Tibial nerve (tissue), 4 donors: ENCODE data around the gene ABCB10. TPM values are rescaled to one million over a fixed set of nuclear protein-coding genes. Genes with fewer than 3 reads are reported as not detected.

Experiments
- DNase-seq, 2 donors: peaks; one replicate each; pipeline ENCODE4 v3.0.0-alpha.2; 2019; ENCODE audit warnings: low spot score in 2 of 2
- H3K27ac ChIP-seq, 4 donors: fragments of 200-600 bp; sonication (generic) in 3 of 4; one replicate each; pipeline ENCODE4 v1.5.1; 2017 to 2019; ENCODE audit warnings: mild to moderate bottlenecking in 1 of 4
- H3K27me3 ChIP-seq, 2 donors: fragments of 200-600 bp; sonication (generic) in 1 of 2; one replicate each; pipeline versions ENCODE4 v1.5.1 to v1.6.0; 2017 to 2019
- H3K36me3 ChIP-seq, 3 donors: fragments of 200-600 bp; sonication (generic); one replicate each; pipeline ENCODE4 v1.5.1; 2018 to 2019
- H3K4me1 ChIP-seq, 4 donors: fragments of 200-600 bp; sonication (generic) in 3 of 4; one replicate each; pipeline ENCODE4 v1.5.1; 2017 to 2019
- H3K4me3 ChIP-seq, 4 donors: fragments of 200-600 bp; sonication (generic) in 3 of 4; one replicate each; pipeline ENCODE4 v1.5.1; 2017 to 2019; ENCODE audit warnings: mild to moderate bottlenecking in 1 of 4, moderate library complexity in 1 of 4
- H3K9me3 ChIP-seq, 4 donors: fragments of 200-600 bp; sonication (generic) in 3 of 4; one replicate each; pipeline ENCODE4 v1.5.1; 2017 to 2019
- EP300 ChIP-seq, 2 donors: sonication (generic); formaldehyde crosslinking; IDR thresholded peaks; one replicate each; pipeline ENCODE4 v1.6.1; 2017; ENCODE audit warnings: antibody characterized with exemption in 2 of 2, mild to moderate bottlenecking in 1 of 2
- POLR2A ChIP-seq, 2 donors: fragments of 450-650 bp; IDR thresholded peaks; one replicate each; pipeline ENCODE4 v1.6.1; 2017; ENCODE audit warnings: antibody characterized with exemption in 2 of 2, mild to moderate bottlenecking in 2 of 2, moderate library complexity in 2 of 2
- WGBS, 2 donors: methylation state at CpG; one replicate each; pipeline ENCODE4 v1.1.5; 2018; 5-methylcytosine and 5-hydroxymethylcytosine counted together
- total RNA-seq, 4 donors: library from RNA; depleted of rRNA; stranded (reverse); fragments of >200 nt; gene quantifications; one replicate each; pipeline ENCODE4 v1.1.0, GENCODE V29; 2016
- TF ChIP-seq, protein P1 (sequence below), 5 experiments: fragments of 200-600 bp in 3 of 5; fragments of 450-650 bp in 2 of 5; sonication (generic) in 3 of 5; IDR thresholded peaks; one replicate each; pipeline ENCODE4 v1.5.1; 2016 to 2019; ENCODE audit warnings: antibody characterized with exemption in 5 of 5, mild to moderate bottlenecking in 3 of 5, moderate library complexity in 2 of 5

ABCB10 gene
- total RNA-seq, 4 donors from 2014 or later: 24.7 to 39.1 (median 27.2) TPM

DNA sequence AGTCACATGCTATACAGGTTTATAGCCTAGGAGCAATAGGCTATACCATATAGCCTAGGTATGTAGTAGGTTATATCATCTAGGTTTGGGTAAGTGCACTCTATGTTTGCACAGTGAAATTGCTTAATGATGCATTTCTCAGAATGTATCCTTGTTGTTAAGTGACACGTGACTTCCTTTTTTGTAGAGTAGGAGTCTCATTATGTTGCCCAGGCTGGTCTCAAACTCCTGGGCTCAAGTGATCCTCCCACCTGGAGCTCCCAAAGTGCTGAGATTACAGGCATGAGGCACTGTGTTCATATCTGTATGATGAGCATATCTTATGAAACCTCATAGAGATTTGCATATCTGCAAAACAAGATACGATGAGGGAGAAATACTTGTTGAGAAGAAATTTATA, 13.8 kb upstream of the ABCB10 start:
- DNase-seq: no peak
- H3K4me1 ChIP-seq: no peaks in the 10 kb centered on the region
- H3K27me3 ChIP-seq: no peaks in the 10 kb centered on the region
- H3K36me3 ChIP-seq: no peaks in the 10 kb centered on the region
- TF ChIP-seq EP300 (IDR thresholded peaks at IDR 0.05) (no peak), POLR2A (IDR thresholded peaks at IDR 0.05) (no peak)
- TF ChIP-seq, protein P1, sequence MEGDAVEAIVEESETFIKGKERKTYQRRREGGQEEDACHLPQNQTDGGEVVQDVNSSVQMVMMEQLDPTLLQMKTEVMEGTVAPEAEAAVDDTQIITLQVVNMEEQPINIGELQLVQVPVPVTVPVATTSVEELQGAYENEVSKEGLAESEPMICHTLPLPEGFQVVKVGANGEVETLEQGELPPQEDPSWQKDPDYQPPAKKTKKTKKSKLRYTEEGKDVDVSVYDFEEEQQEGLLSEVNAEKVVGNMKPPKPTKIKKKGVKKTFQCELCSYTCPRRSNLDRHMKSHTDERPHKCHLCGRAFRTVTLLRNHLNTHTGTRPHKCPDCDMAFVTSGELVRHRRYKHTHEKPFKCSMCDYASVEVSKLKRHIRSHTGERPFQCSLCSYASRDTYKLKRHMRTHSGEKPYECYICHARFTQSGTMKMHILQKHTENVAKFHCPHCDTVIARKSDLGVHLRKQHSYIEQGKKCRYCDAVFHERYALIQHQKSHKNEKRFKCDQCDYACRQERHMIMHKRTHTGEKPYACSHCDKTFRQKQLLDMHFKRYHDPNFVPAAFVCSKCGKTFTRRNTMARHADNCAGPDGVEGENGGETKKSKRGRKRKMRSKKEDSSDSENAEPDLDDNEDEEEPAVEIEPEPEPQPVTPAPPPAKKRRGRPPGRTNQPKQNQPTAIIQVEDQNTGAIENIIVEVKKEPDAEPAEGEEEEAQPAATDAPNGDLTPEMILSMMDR (IDR thresholded peaks at IDR 0.05): no peak
- no peak overlapping the region for H3K4me3 ChIP-seq
- H3K9me3 ChIP-seq: no peaks in the 10 kb centered on the region
- 84 to 93% methylated on average over 2 of the region's 2 CpGs for WGBS, 2 donors
- no peak overlapping the region for H3K27ac ChIP-seq

DNA sequence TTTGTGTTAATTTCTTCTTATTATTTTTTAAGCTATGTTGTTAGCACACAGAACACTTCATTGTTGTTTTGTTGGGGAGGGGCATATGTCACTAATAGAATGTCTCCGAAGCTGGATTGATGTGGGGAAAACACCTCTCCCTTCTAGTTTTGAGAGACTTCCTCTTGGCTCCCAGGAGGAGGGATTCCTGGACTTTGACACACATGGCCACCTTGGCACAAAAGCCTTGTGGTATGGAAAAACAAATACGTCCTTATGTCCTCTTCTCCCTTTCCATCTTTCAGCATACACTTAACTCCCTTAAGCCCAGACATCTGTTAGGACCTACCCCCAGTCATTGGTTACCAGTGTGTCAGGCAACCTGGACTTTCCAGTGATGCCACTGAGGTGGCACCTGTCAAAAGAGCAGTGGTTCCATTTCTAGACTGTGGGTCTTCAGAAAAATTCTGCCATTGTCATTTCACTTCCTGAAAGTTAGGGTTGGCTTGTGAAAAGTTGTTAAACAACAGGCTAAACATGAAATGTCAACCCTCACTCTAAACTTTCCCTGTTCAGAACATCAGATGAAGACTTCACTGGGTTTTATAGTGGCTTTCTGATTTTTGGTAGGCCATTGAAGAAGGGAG, 12.5 kb upstream of the ABCB10 start:
- no peaks in the 10 kb centered on the region for H3K27me3 ChIP-seq
- 30 to 36% methylated on average over 2 of the region's 2 CpGs for WGBS, 2 donors
- no peak overlapping the region for H3K27ac ChIP-seq
- H3K4me3 ChIP-seq: no peak overlapping the region
- DNase-seq: no peak
- TF ChIP-seq, protein P1 (IDR thresholded peaks at IDR 0.05): no peak
- TF ChIP-seq EP300 (IDR thresholded peaks at IDR 0.05) (no peak), POLR2A (IDR thresholded peaks at IDR 0.05) (no peak)
- H3K36me3 ChIP-seq: no peaks in the 10 kb centered on the region
- H3K9me3 ChIP-seq: no peaks in the 10 kb centered on the region
- H3K4me1 ChIP-seq: no peaks in the 10 kb centered on the region

DNA sequence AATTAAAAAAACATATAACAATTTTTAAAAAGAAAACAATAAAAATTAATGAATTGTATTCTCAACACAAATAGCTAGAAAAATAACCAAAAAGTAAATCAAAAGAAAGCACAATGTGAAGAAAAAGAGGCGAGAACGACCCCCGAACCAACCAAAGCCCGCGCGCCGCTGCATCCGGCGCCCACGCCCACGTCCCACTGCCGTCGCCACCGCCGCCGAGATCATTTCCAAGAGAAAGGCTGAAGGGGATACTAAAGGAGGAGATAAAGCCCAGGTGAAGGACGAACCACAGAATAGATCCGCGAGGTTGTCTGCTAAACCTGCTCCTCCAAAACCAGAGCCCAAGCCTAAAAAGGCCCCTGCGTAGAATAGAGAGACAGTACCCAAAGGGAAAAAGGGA, 11.8 kb upstream of the ABCB10 start:
- Histone ChIP-seq H3K4me3 (no peak overlapping the region), H3K27ac (no peak overlapping the region), H3K27me3 (no peaks in the 10 kb centered on the region), H3K36me3 (no peaks in the 10 kb centered on the region), H3K4me1 (no peaks in the 10 kb centered on the region), H3K9me3 (no peaks in the 10 kb centered on the region)
- DNase-seq: no peak
- TF ChIP-seq POLR2A (IDR thresholded peaks at IDR 0.05) (no peak), EP300 (IDR thresholded peaks at IDR 0.05) (no peak)
- TF ChIP-seq, protein P1 (IDR thresholded peaks at IDR 0.05): no peak
- WGBS, 2 donors: 66 to 71% methylated on average over 20 of the region's 20 CpGs

DNA sequence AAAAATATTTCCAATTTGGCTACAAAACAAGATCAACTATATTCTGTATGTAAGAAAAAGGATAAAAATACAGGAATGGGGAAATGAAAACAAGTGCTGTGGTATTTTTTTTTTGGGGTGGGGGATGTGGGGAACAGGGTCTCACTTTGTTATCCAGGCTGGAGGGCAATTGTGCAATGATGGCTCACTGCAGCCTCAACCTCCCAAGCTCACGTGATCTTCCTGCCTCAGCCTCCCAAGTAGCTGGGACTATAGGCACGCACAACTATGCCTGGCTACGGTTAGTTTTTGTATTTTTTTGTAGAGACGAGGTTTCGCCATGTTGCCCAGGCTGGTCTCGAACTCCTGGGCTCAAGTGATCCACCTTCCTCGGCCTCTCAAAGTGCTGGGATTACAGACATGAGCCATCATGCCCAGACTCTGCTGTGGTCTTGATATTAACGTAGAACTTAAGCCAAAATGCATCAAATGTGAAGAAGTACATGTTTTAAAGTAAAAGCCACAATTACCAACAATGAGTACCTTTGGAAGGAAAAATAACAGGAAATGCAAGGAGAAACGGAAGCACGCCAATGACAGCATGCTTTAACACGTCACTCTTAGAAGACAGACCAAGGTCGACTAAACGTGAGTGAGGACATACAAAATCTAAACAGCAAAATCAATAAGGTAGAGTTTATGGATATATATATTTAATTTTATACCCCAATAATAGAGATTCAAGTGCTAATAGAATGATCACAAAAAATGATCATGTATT, 8.8 kb upstream of the ABCB10 start:
- Histone ChIP-seq H3K27me3 (no peaks in the 10 kb centered on the region), H3K9me3 (no peaks in the 10 kb centered on the region)
- WGBS, 2 donors: 68 to 71% methylated on average over 13 of the region's 13 CpGs

More for the DNA sequence above, 8.8 kb upstream of the ABCB10 start:
- Histone ChIP-seq H3K4me1 (no peaks in the 10 kb centered on the region), H3K27ac (no peak overlapping the region), H3K36me3 (no peaks in the 10 kb centered on the region), H3K4me3 (no peak overlapping the region)
- no peak for TF ChIP-seq POLR2A (IDR thresholded peaks at IDR 0.05)
- TF ChIP-seq EP300 (IDR thresholded peaks at IDR 0.05): no peak
- TF ChIP-seq, protein P1 (IDR thresholded peaks at IDR 0.05): no peak
- no peak for DNase-seq
